Adrenal gland (tissue), 12 donors: ENCODE results near the gene DPH3. TPM values are rescaled to one million over a fixed set of nuclear protein-coding genes. Genes with fewer than 3 reads are reported as not detected.

Source experiments
- DNase-seq, 7 donors: peaks; one replicate each; pipeline ENCODE4 v3.0.0-alpha.2; 2019 to 2020
- H3K27ac ChIP-seq, 5 donors: fragments of 200-600 bp; sonication (generic) in 4 of 5; 1 replicate in 3 of 5; 2 replicates in 2 of 5; pipeline versions ENCODE4 v1.5.1 to v1.8.0; 2016 to 2020; ENCODE audit warnings: mild to moderate bottlenecking in 1 of 5
- H3K27me3 ChIP-seq: fragments of 200-600 bp; 2 replicates; pipeline ENCODE4 v1.8.0; 2021
- H3K36me3 ChIP-seq, 2 donors: fragments of 200-600 bp; replicated peaks in 1 of 2; 1 replicate in 1 of 2; 2 replicates in 1 of 2; pipeline versions ENCODE4 v1.5.1 to v1.8.0; 2018 to 2022
- H3K4me1 ChIP-seq, 2 donors: fragments of 200-600 bp; replicated peaks in 1 of 2; 1 replicate in 1 of 2; 2 replicates in 1 of 2; pipeline versions ENCODE4 v1.5.1 to v1.8.0; 2018 to 2021
- H3K4me3 ChIP-seq, 4 donors: fragments of 200-600 bp; sonication (generic) in 3 of 4; one replicate each; pipeline ENCODE4 v1.5.1; 2016 to 2018
- H3K9me3 ChIP-seq, 3 donors: fragments of 200-600 bp; sonication (generic) in 1 of 3; replicated peaks in 1 of 3; 1 replicate in 2 of 3; 2 replicates in 1 of 3; pipeline versions ENCODE4 v1.5.1 to v1.8.0; 2016 to 2021
- CTCF ChIP-seq, 6 experiments: fragments of 450-650 bp in 4 of 6; fragments of 200-600 bp in 2 of 6; sonication (generic) in 1 of 6; IDR thresholded peaks; 1 replicate in 5 of 6; 2 replicates in 1 of 6; pipeline versions ENCODE4 v1.5.1 to v1.8.0; 2016 to 2021; ENCODE audit warnings: antibody characterized with exemption in 6 of 6, mild to moderate bottlenecking in 2 of 6, moderate library complexity in 1 of 6
- POLR2A ChIP-seq, 2 donors: fragments of 450-650 bp; IDR thresholded peaks; one replicate each; pipeline ENCODE4 v1.6.1; 2017; ENCODE audit warnings: antibody characterized with exemption in 2 of 2, mild to moderate bottlenecking in 2 of 2, moderate library complexity in 1 of 2
- WGBS, 4 donors: extraction: QIAGEN DNeasy Blood & Tissue Kit in 2 of 4; methylation state at CpG; one replicate each; pipeline versions ENCODE4 v1.1.5 to v1.1.7; 2013 to 2017; 5-methylcytosine and 5-hydroxymethylcytosine counted together
- intact Hi-C, 2 donors: fragments of 100-400 bp; cut with DNase I; formaldehyde crosslinking; loops; one replicate each; pipeline versions ENCODE4 v1.14.1 to v1.15.0; 2022 to 2023
- polyA plus RNA-seq, 3 donors: library from polyadenylated mRNA; stranded (reverse); fragments of 200-250 nt in 2 of 3; fragments of 350-450 nt in 1 of 3; fragmentation: Illumina TruSeq in 1 of 3; extraction: RNeasy Lipid Tissue Mini Kit (QIAGEN cat#74804) in 1 of 3; gene quantifications; one replicate each; pipeline ENCODE4 v1.2.3, GENCODE V29; 2013 to 2014
- total RNA-seq, 9 donors: library from RNA; depleted of rRNA in 4 of 9; stranded (reverse); fragments of >200 nt in 4 of 9; fragments of 120-200 nt in 1 of 9; fragmentation: NEBNext Ultra II Directional in 1 of 9; extraction: Animal tissue kit (Norgen Biotek cat#: 25700) in 1 of 9; gene quantifications; one replicate each; pipeline versions ENCODE4 v1.1.0 to v1.2.4, GENCODE V29; 2013 to 2023
- donor health status: healthy with polysubstance abuse.
- donor health status: Bipolar disorder and iron deficiency.
- donor health status: DM: yes; HTN: yes; CAD: no.
- donor health status: DM: no; HTN: no; CAD: no.
- donor health status: DM: no; HTN: no; CAD: no.
- donor health status: DM: yes; HTN: yes; CAD: no.

The DPH3 gene
- total and polyA plus RNA-seq, 12 donors = 6.6 to 42.7 (median 19.1) TPM

- TF ChIP-seq POLR2A (IDR thresholded peaks at IDR 0.05) = no peak
- no peak for TF ChIP-seq CTCF (IDR thresholded peaks at IDR 0.05)
- Histone ChIP-seq H3K9me3 (no peaks in the 10 kb centered on the region), H3K27me3 (no peaks in the 10 kb centered on the region), H3K27ac (no peak overlapping the region), H3K4me1 (no peaks in the 10 kb centered on the region), H3K4me3 (no peak overlapping the region), H3K36me3 (no peaks in the 10 kb centered on the region)
- intact Hi-C loops = no loop called here
- WGBS, 4 donors = 71 to 81% (median 77%) methylated on average over 1 of the region's 1 CpG
- DNase-seq = no peak
These were observed 37.2 kb downstream of the DPH3 start for GRCh38 chr3:16227566-16227965.

GRCh38 chr3:16224325-16224724 lies 40.4 kb downstream of the DPH3 start:
- no peak overlapping the region for H3K4me3 ChIP-seq
- 65 to 94% (median 85%) methylated on average over 2 of the region's 2 CpGs for WGBS, 4 donors
- DNase-seq = no peak
- no peak overlapping the region for H3K27ac ChIP-seq
- H3K4me1 ChIP-seq = no peaks in the 10 kb centered on the region
- TF ChIP-seq CTCF (IDR thresholded peaks at IDR 0.05) = no peak
- no peak for TF ChIP-seq POLR2A (IDR thresholded peaks at IDR 0.05)
- intact Hi-C loops = no loop called here
- H3K27me3 ChIP-seq = no peaks in the 10 kb centered on the region
- no peaks in the 10 kb centered on the region for H3K9me3 ChIP-seq
- no peaks in the 10 kb centered on the region for H3K36me3 ChIP-seq

GRCh38 chr3:16222547-16222946 lies 42.2 kb downstream of the DPH3 start:
- no peaks in the 10 kb centered on the region for H3K36me3 ChIP-seq
- H3K27me3 ChIP-seq = no peaks in the 10 kb centered on the region
- peaks cover 0 to 2% of the 10 kb centered on the region in 2 donors for H3K4me1 ChIP-seq
- H3K4me3 ChIP-seq = no peak overlapping the region
- 85 to 94% (median 91%) methylated on average over 2 of the region's 2 CpGs for WGBS, 4 donors
- TF ChIP-seq POLR2A (IDR thresholded peaks at IDR 0.05) (no peak), CTCF (IDR thresholded peaks at IDR 0.05) (no peak)
- intact Hi-C loops = no loop called here
- no peak for DNase-seq
- H3K9me3 ChIP-seq = no peaks in the 10 kb centered on the region
- H3K27ac ChIP-seq = no peak overlapping the region

GRCh38 chr3:16221990-16222389 lies 42.8 kb downstream of the DPH3 start:
- Histone ChIP-seq H3K9me3 (no peaks in the 10 kb centered on the region), H3K4me1 (peaks cover 0 to 7% of the 10 kb centered on the region in 2 donors), H3K4me3 (no peak overlapping the region), H3K36me3 (no peaks in the 10 kb centered on the region), H3K27ac (no peak overlapping the region), H3K27me3 (no peaks in the 10 kb centered on the region)
- no peak for DNase-seq
- WGBS, 4 donors = 77 to 91% (median 83%) methylated on average over 3 of the region's 3 CpGs
- no peak for TF ChIP-seq POLR2A (IDR thresholded peaks at IDR 0.05)
- no peak for TF ChIP-seq CTCF (IDR thresholded peaks at IDR 0.05)
- intact Hi-C loops = no loop called here
